ENCODE data around the gene GTF3C4. TPM values are rescaled to one million over a fixed set of nuclear protein-coding genes. Genes with fewer than 3 reads are reported as not detected.

GTF3C4 gene
- total and polyA plus RNA-seq, 2 of the 8 experiments (the other 6 are each of a cell fraction or from before 2014, with no cell fraction given): 6.8 to 39.2 TPM

- CTCF ChIA-PET (ENCODE audit: partially characterized antibody): interaction anchor here (3.9 kb wide), 1 partner anchor 14 kb away, joined by 16 read pairs; no protein-coding TSS in a partner anchor
- H3K56ac ChIP-seq (replicated peaks; ENCODE audit: insufficient read length, low read depth, low read length): no peak overlapping the region
- no peak overlapping the region for H2BK5ac ChIP-seq (ENCODE audit: low read depth, low read length)
- no peaks in the 10 kb centered on the region; the same call in 1 of the 2 replicates for H3K79me1 ChIP-seq (ENCODE audit: low read depth, low read length)
- H3K9me3 ChIP-seq (ENCODE audit: insufficient read depth in 2 of 2, low read depth in 1 of 2, low read length in 1 of 2): no peaks in the 10 kb centered on the region
- H3K23me2 ChIP-seq (ENCODE audit: low read depth, low read length): no peaks in the 10 kb centered on the region
- no peak overlapping the region for H3K14ac ChIP-seq (ENCODE audit: insufficient read length)
- 0 out of 7 replicates have a peak, but pooled peaks cover 0 to 3% (median 0%) of the 10 kb centered on the region in 4 experiments for H3K4me1 ChIP-seq (replicated peaks in 1 of 4; ENCODE audit: control insufficient read depth in 3 of 4, insufficient read depth in 4 of 4, low read length in 3 of 4)
- H2BK12ac ChIP-seq (ENCODE audit: low read depth, low read length): no peak overlapping the region
- H3K4me2 ChIP-seq (ENCODE audit: insufficient read depth in 1 of 2, low read depth in 2 of 2, low read length in 2 of 2): no peak overlapping the region
- H4K8ac ChIP-seq (ENCODE audit: extremely low read depth, insufficient read depth, low read length): no peak overlapping the region
- H4K5ac ChIP-seq (ENCODE audit: insufficient read length, low read depth, low read length): no peak overlapping the region
- H2BK120ac ChIP-seq (replicated peaks; ENCODE audit: low read depth, low read length): no peak overlapping the region
- FAIRE-seq (no peak), DNase-seq (ENCODE audit: low read depth in 1 of 2, low spot score in 2 of 2) (no peak)
- no peak overlapping the region for H3K18ac ChIP-seq (ENCODE audit: extremely low read depth, low read length)
- no peak overlapping the region for H3K4ac ChIP-seq (replicated peaks; ENCODE audit: insufficient read length, low read depth, low read length)
- no peak overlapping the region for H4K91ac ChIP-seq (replicated peaks; ENCODE audit: insufficient read length, low read length)
- WGBS, 2 experiments (ENCODE audit: extremely low coverage in 1 of 2, insufficient coverage in 1 of 2, insufficient read length in 1 of 2, insufficient replicate concordance in 2 of 2, low coverage in 1 of 2, low lambda C conversion rate in 2 of 2, missing lambda C conversion rate in 1 of 2): 94% methylated on average over 3 of the region's 3 CpGs; no CpG with 5 or more reads in 1 of the 2 experiments
- H4K20me1 ChIP-seq (replicated peaks in 1 of 2; ENCODE audit: control insufficient read depth in 1 of 2, insufficient read depth in 2 of 2, low read length in 2 of 2): peaks cover 3 to 5% of the 10 kb centered on the region in 2 experiments
- H2AFZ ChIP-seq (ENCODE audit: low read length): no peak overlapping the region
- no peak overlapping the region for H2AK5ac ChIP-seq (ENCODE audit: low read depth, low read length)
- H3K36me3 ChIP-seq (ENCODE audit: control insufficient read depth in 2 of 4, insufficient read depth in 4 of 4, low read length in 3 of 4): peaks cover 3 to 27% (median 17%) of the 10 kb centered on the region in 4 experiments; a peak in 7 of 8 replicates
- POLR2A ChIA-PET (ENCODE audit: partially characterized antibody): interaction anchor here (1.2 kb wide), 1 partner anchor 12 kb away, joined by 3 read pairs; no protein-coding TSS in a partner anchor
- no peak overlapping the region for H3K4me3 ChIP-seq (ENCODE audit: extremely low read depth in 1 of 4, insufficient read depth in 2 of 4, low read depth in 3 of 4, low read length in 4 of 4)
- no peak overlapping the region for H3K9ac ChIP-seq (replicated peaks in 1 of 4; ENCODE audit: extremely low read depth in 1 of 4, low read depth in 3 of 4, low read length in 3 of 4)
- no peaks in the 10 kb centered on the region for H3K79me2 ChIP-seq (ENCODE audit: control insufficient read depth in 1 of 2, insufficient read depth in 2 of 2, low read length in 2 of 2)
- H3K23ac ChIP-seq (ENCODE audit: insufficient read length): no peak overlapping the region
- H2BK15ac ChIP-seq (ENCODE audit: low read length): no peak overlapping the region
- no peak overlapping the region for H2BK20ac ChIP-seq (ENCODE audit: low read length)
- no peaks in the 10 kb centered on the region for H3K27me3 ChIP-seq (replicated peaks in 1 of 4; ENCODE audit: control insufficient read depth in 3 of 4, extremely low read depth in 1 of 4, insufficient read depth in 3 of 4, low read length in 3 of 4)
- no peak overlapping the region for H3K27ac ChIP-seq (ENCODE audit: low read depth, low read length)
- TF ChIP-seq SAP30 (IDR thresholded peaks at IDR 0.05; ENCODE audit: insufficient read depth, insufficient replicate concordance, low read length) (no peak), TAF7 (optimal IDR thresholded peaks at IDR 0.05; ENCODE audit: borderline replicate concordance, low read depth, low read length) (no peak), TEAD4 (IDR thresholded peaks at IDR 0.05; ENCODE audit: low read depth, low read length) (no peak), CBX5 (IDR thresholded peaks at IDR 0.05; ENCODE audit: low read depth, low read length) (no peak), TBP (IDR thresholded peaks at IDR 0.05; ENCODE audit: low read depth, low read length) (no peak), CTBP2 (IDR thresholded peaks at IDR 0.05; ENCODE audit: borderline replicate concordance, insufficient read depth, insufficient read length, low read length) (no peak), USF2 (IDR thresholded peaks at IDR 0.05; ENCODE audit: low read length) (no peak), RXRA (IDR thresholded peaks at IDR 0.05; ENCODE audit: insufficient read depth, low read depth, low read length) (no peak), POLR2AphosphoS5 (IDR thresholded peaks at IDR 0.05; ENCODE audit: low read depth, low read length) (no peak), EGR1 (IDR thresholded peaks at IDR 0.05; ENCODE audit: borderline replicate concordance, low read depth, low read length) (no peak), POU5F1 (IDR thresholded peaks at IDR 0.05; ENCODE audit: low read depth, low read length) (no peak)
- TF ChIP-seq, protein P1, sequence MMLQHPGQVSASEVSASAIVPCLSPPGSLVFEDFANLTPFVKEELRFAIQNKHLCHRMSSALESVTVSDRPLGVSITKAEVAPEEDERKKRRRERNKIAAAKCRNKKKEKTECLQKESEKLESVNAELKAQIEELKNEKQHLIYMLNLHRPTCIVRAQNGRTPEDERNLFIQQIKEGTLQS (IDR thresholded peaks at IDR 0.05; ENCODE audit: insufficient read depth, low read depth, low read length): no peak
Observed at GRCh38 chr9:132630811-132631210, 39.5 kb upstream of the GTF3C4 start.

Measured in H1 (cell line).